H1 (cell line): ENCODE results near the gene STAT4. TPM values are rescaled to one million over a fixed set of nuclear protein-coding genes. Genes with fewer than 3 reads are reported as not detected.
A peak's percentile ranks its signal among the peaks of the same experiment; 100 is the strongest.

ENCODE experiments used
- CTCF ChIA-PET: fragments of 300-600 bp; sonication (Branson Sonifier 250); formaldehyde crosslinking; loops from one replicate; lab custom pipeline; 2021; ENCODE audit not compliant: partially characterized antibody; lab: Charles Lee
- POLR2A ChIA-PET: fragments of 300-600 bp; sonication (Branson Sonifier 250); formaldehyde crosslinking; loops from one replicate; lab custom pipeline; 2021; ENCODE audit warnings: inconsistent platforms; ENCODE audit not compliant: partially characterized antibody; lab: Charles Lee
- DNase-seq, 2 experiments: peaks; one replicate each; pipeline versions ENCODE4 v3.0.0 to v3.0.0-alpha.2; 2010 to 2022; ENCODE audit warnings: low spot score in 2 of 2, low read depth in 1 of 2, mixed read lengths in 1 of 2
- FAIRE-seq: peaks from 2 replicates; lab custom pipeline; 2011; peaks lifted over from hg19 to GRCh38; lab: Jason Lieb, UNC
- H2AFZ ChIP-seq: 2 replicates; pipeline ENCODE4 v1.8.1; 2012; ENCODE audit warnings: low read length, inconsistent platforms
- H2AK5ac ChIP-seq: 2 replicates; pipeline ENCODE4 v1.6.1; 2013; ENCODE audit warnings: low read depth, low read length
- H2BK120ac ChIP-seq: replicated peaks from 2 replicates; pipeline ENCODE3; 2013; ENCODE audit warnings: low read depth, low read length, inconsistent platforms
- H2BK12ac ChIP-seq: 2 replicates; pipeline ENCODE4 v1.6.1; 2013; ENCODE audit warnings: low read depth, low read length
- H2BK15ac ChIP-seq: 2 replicates; pipeline ENCODE4 v1.6.1; 2013; ENCODE audit warnings: low read length
- H2BK20ac ChIP-seq: 2 replicates; pipeline ENCODE4 v1.6.1; 2013; ENCODE audit warnings: low read length
- H2BK5ac ChIP-seq: 2 replicates; pipeline ENCODE4 v1.6.1; 2013; ENCODE audit warnings: low read depth, low read length
- H3K14ac ChIP-seq: 2 replicates; pipeline ENCODE4 v1.6.1; 2013; ENCODE audit warnings: inconsistent platforms; ENCODE audit not compliant: insufficient read length
- H3K18ac ChIP-seq: 2 replicates; pipeline ENCODE4 v1.6.1; 2013; ENCODE audit warnings: low read length; ENCODE audit errors: extremely low read depth
- H3K23ac ChIP-seq: 2 replicates; pipeline ENCODE4 v1.6.1; 2013; ENCODE audit warnings: inconsistent platforms; ENCODE audit not compliant: insufficient read length
- H3K23me2 ChIP-seq: 2 replicates; pipeline ENCODE4 v1.6.1; 2013; ENCODE audit warnings: low read depth, low read length
- H3K27ac ChIP-seq: 2 replicates; pipeline ENCODE4 v1.6.1; 2011; ENCODE audit warnings: low read depth, low read length, inconsistent platforms
- H3K27me3 ChIP-seq, 4 experiments: replicated peaks in 1 of 4; 1 replicate in 1 of 4; 2 replicates in 3 of 4; pipeline versions ENCODE4 v1.6.1 to v1.8.1; 2011 to 2013; ENCODE audit warnings: low read length in 3 of 4, mild to moderate bottlenecking in 3 of 4, inconsistent platforms in 2 of 4, mixed read lengths in 2 of 4, moderate library complexity in 1 of 4; ENCODE audit not compliant: control insufficient read depth in 3 of 4, insufficient read depth in 3 of 4; ENCODE audit errors: extremely low read depth in 1 of 4
- H3K36me3 ChIP-seq, 4 experiments: 2 replicates each; pipeline versions ENCODE4 v1.6.1 to v1.8.1; 2011 to 2013; ENCODE audit warnings: mild to moderate bottlenecking in 4 of 4, low read length in 3 of 4, moderate library complexity in 2 of 4, control low read depth in 1 of 4, inconsistent platforms in 1 of 4; ENCODE audit not compliant: insufficient read depth in 4 of 4, control insufficient read depth in 2 of 4
- H3K4ac ChIP-seq: replicated peaks from 2 replicates; pipeline ENCODE3; 2013; ENCODE audit warnings: low read length, low read depth, mixed read lengths, inconsistent platforms; ENCODE audit not compliant: insufficient read length
- H3K4me1 ChIP-seq, 4 experiments: replicated peaks in 1 of 4; 1 replicate in 1 of 4; 2 replicates in 3 of 4; pipeline versions ENCODE4 v1.6.1 to v1.8.1; 2011 to 2013; ENCODE audit warnings: low read length in 3 of 4, inconsistent platforms in 2 of 4, mixed read lengths in 1 of 4; ENCODE audit not compliant: insufficient read depth in 4 of 4, control insufficient read depth in 3 of 4
- H3K4me2 ChIP-seq, 2 experiments: 2 replicates each; pipeline versions ENCODE4 v1.6.1 to v1.8.1; 2011 to 2013; ENCODE audit warnings: low read depth in 2 of 2, low read length in 2 of 2, control low read depth in 1 of 2, inconsistent platforms in 1 of 2, mild to moderate bottlenecking in 1 of 2; ENCODE audit not compliant: insufficient read depth in 1 of 2
- H3K4me3 ChIP-seq, 4 experiments: fragments of 200-600, 300-600 bp in 1 of 4; sonication (generic), shearing (Covaris generic), sonication (Bioruptor Twin) in 1 of 4; 2 replicates each; pipeline versions ENCODE4 v1.5.1 to v1.8.1; 2011 to 2016; ENCODE audit warnings: low read length in 4 of 4, low read depth in 3 of 4, control low read depth in 2 of 4, inconsistent platforms in 2 of 4, mild to moderate bottlenecking in 2 of 4, mixed read lengths in 1 of 4, moderate library complexity in 1 of 4; ENCODE audit not compliant: insufficient read depth in 2 of 4; ENCODE audit errors: extremely low read depth in 1 of 4
- H3K56ac ChIP-seq: replicated peaks from 2 replicates; pipeline ENCODE3; 2013; ENCODE audit warnings: low read depth, mild to moderate bottlenecking, mixed read lengths, low read length, inconsistent platforms; ENCODE audit not compliant: insufficient read length
- H3K79me1 ChIP-seq: 2 replicates; pipeline ENCODE4 v1.6.1; 2013; ENCODE audit warnings: low read depth, low read length, control low read depth
- H3K79me2 ChIP-seq, 2 experiments: 2 replicates each; pipeline versions ENCODE4 v1.6.1 to v1.8.1; 2012 to 2013; ENCODE audit warnings: low read length in 2 of 2, mild to moderate bottlenecking in 2 of 2, inconsistent platforms in 1 of 2; ENCODE audit not compliant: insufficient read depth in 2 of 2, control insufficient read depth in 1 of 2
- H3K9ac ChIP-seq, 4 experiments: replicated peaks in 1 of 4; 1 replicate in 1 of 4; 2 replicates in 3 of 4; pipeline versions ENCODE4 v1.6.1 to v1.8.1; 2011 to 2013; ENCODE audit warnings: low read depth in 3 of 4, low read length in 3 of 4, control low read depth in 2 of 4, mild to moderate bottlenecking in 2 of 4, moderate library complexity in 2 of 4, inconsistent platforms in 1 of 4; ENCODE audit errors: extremely low read depth in 1 of 4
- H3K9me3 ChIP-seq, 2 experiments: 2 replicates each; pipeline versions ENCODE4 v1.6.1 to v1.8.1; 2012 to 2013; ENCODE audit warnings: mild to moderate bottlenecking in 2 of 2, moderate library complexity in 2 of 2, control low read depth in 1 of 2, inconsistent platforms in 1 of 2, low read depth in 1 of 2, low read length in 1 of 2, mixed read lengths in 1 of 2; ENCODE audit not compliant: insufficient read depth in 2 of 2
- H4K20me1 ChIP-seq, 2 experiments: replicated peaks in 1 of 2; 2 replicates each; pipeline versions ENCODE3 to v1.8.1; 2011 to 2013; ENCODE audit warnings: inconsistent platforms in 2 of 2, low read length in 2 of 2, mild to moderate bottlenecking in 1 of 2; ENCODE audit not compliant: insufficient read depth in 2 of 2, control insufficient read depth in 1 of 2
- H4K5ac ChIP-seq: 2 replicates; pipeline ENCODE4 v1.6.1; 2013; ENCODE audit warnings: low read length, low read depth, mixed read lengths, inconsistent platforms; ENCODE audit not compliant: insufficient read length
- H4K8ac ChIP-seq: 2 replicates; pipeline ENCODE4 v1.8.0; 2013; ENCODE audit warnings: mild to moderate bottlenecking, moderate library complexity, low read length, inconsistent platforms; ENCODE audit not compliant: insufficient read depth; ENCODE audit errors: extremely low read depth
- H4K91ac ChIP-seq: replicated peaks from 2 replicates; pipeline ENCODE3; 2013; ENCODE audit warnings: low read length, mixed read lengths, inconsistent platforms; ENCODE audit not compliant: insufficient read length
- JUN ChIP-seq: IDR thresholded peaks from 2 replicates; pipeline ENCODE4 v1.6.1; 2011; ENCODE audit warnings: low read depth, mild to moderate bottlenecking, improper control_type of control experiment, low read length
- KDM5A ChIP-seq: fragments of 200-600 bp; IDR thresholded peaks from 2 replicates; pipeline ENCODE4 v1.7.1; 2012; ENCODE audit warnings: mild to moderate bottlenecking, low read length, inconsistent platforms, mixed read lengths
- MAFK ChIP-seq: IDR thresholded peaks from 2 replicates; pipeline ENCODE4 v1.6.1; 2012; ENCODE audit warnings: low read depth, mild to moderate bottlenecking, improper control_type of control experiment, low read length
- POLR2AphosphoS5 ChIP-seq: IDR thresholded peaks from 2 replicates; pipeline ENCODE4 v1.6.1; 2011; ENCODE audit warnings: low read depth, low read length
- SIN3A ChIP-seq, 2 experiments: IDR thresholded peaks in 1 of 2; conservative IDR thresholded peaks in 1 of 2; 2 replicates each; pipeline ENCODE4 v1.6.1; 2011 to 2012; ENCODE audit warnings: low read length in 2 of 2, improper control_type of control experiment in 1 of 2, low read depth in 1 of 2, mild to moderate bottlenecking in 1 of 2
- SP2 ChIP-seq: IDR thresholded peaks from 2 replicates; pipeline ENCODE4 v1.6.1; 2012; ENCODE audit warnings: mild to moderate bottlenecking, low read length, inconsistent platforms
- YY1 ChIP-seq: IDR thresholded peaks from 2 replicates; pipeline ENCODE4 v1.6.1; 2011; ENCODE audit warnings: low read depth, mild to moderate bottlenecking, low read length
- WGBS, 2 experiments: shearing (Covaris generic) in 1 of 2; methylation state at CpG; one replicate each; pipeline versions ENCODE4 v1.1.6 to v1.1.7; 2013 to 2015; ENCODE audit warnings: low lambda C conversion rate in 2 of 2, mixed read lengths in 2 of 2, inconsistent platforms in 1 of 2, low coverage in 1 of 2, missing lambda C conversion rate in 1 of 2; ENCODE audit not compliant: insufficient replicate concordance in 2 of 2, insufficient coverage in 1 of 2, insufficient read length in 1 of 2; ENCODE audit errors: extremely low coverage in 1 of 2, missing lambda C conversion rate in 1 of 2; 5-methylcytosine and 5-hydroxymethylcytosine counted together
- polyA plus RNA-seq, 7 experiments: library from polyadenylated mRNA; depleted of rRNA in 3 of 7; stranded (reverse) in 5 of 7; unstranded in 2 of 7; fragments of >200 nt in 5 of 7; fragments of 200-250 nt in 2 of 7; gene quantifications; 1 replicate in 5 of 7; 2 replicates in 1 of 7; 4 replicates in 1 of 7; pipeline versions ENCODE4 v1.2.1 to v1.2.3, GENCODE V29; 2011 to 2013; ENCODE audit warnings: missing spikeins in 2 of 7, mixed read lengths in 2 of 7
- total RNA-seq: library from RNA; stranded (reverse); fragmentation: NEBNext Ultra II Directional; extraction: Animal tissue kit (Norgen Biotek cat#: 25700); gene quantifications from 2 replicates; pipeline ENCODE4 v1.2.1, GENCODE V29; 2021
- TF ChIP-seq, protein P1 (sequence below): IDR thresholded peaks from 2 replicates; pipeline ENCODE4 v1.6.1; 2011; ENCODE audit warnings: low read depth, mild to moderate bottlenecking, low read length; ENCODE audit not compliant: insufficient read depth
- TF ChIP-seq, protein P2 (sequence below): IDR thresholded peaks from 2 replicates; pipeline ENCODE4 v1.6.1; 2011; ENCODE audit warnings: low read length, improper control_type of control experiment

Gene STAT4
- total and polyA plus RNA-seq, 2 of the 8 experiments (the other 6 are each of a cell fraction or from before 2014, with no cell fraction given), result 0.36 to 0.63 TPM

DNA sequence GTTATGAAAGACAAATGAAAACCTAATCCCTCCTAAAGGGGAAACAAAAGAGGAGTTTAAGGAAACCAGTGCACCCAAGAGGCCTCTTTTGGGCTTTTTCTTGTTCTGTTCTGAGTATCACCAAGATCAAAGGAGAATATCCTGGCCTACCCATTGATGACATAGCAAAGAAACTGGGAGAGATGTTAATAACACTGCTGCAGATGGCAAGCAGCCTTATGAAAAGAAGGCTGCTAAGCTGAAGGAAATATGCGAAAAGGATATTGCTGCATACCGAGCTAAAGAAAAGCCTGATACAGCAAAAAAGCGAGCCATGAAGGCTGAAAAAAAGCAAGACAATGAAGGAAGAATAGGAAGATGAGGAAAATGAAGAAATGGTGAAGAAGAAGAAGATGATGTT lies 23.6 kb upstream of the STAT4 start:
- H2BK120ac ChIP-seq, result no peak overlapping the region
- H2BK12ac ChIP-seq, result no peak overlapping the region
- H2AK5ac ChIP-seq, result no peak overlapping the region
- no peaks in the 10 kb centered on the region for H3K9me3 ChIP-seq
- no peaks in the 10 kb centered on the region for H3K27me3 ChIP-seq
- CTCF ChIA-PET, result interaction anchor here (0.8 to 2.5 kb wide), 5 partner anchors 9 to 203 kb away, joined by 3 to 11 read pairs (median 4); no protein-coding TSS in a partner anchor
- H3K79me1 ChIP-seq, result no peaks in the 10 kb centered on the region
- H3K9ac ChIP-seq, result no peak overlapping the region
- TF ChIP-seq, protein P1, sequence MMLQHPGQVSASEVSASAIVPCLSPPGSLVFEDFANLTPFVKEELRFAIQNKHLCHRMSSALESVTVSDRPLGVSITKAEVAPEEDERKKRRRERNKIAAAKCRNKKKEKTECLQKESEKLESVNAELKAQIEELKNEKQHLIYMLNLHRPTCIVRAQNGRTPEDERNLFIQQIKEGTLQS, result no peak
- TF ChIP-seq JUN, result no peak
- TF ChIP-seq, protein P2, sequence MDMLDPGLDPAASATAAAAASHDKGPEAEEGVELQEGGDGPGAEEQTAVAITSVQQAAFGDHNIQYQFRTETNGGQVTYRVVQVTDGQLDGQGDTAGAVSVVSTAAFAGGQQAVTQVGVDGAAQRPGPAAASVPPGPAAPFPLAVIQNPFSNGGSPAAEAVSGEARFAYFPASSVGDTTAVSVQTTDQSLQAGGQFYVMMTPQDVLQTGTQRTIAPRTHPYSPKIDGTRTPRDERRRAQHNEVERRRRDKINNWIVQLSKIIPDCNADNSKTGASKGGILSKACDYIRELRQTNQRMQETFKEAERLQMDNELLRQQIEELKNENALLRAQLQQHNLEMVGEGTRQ, result no peak
- TF ChIP-seq SP2, result no peak
- TF ChIP-seq POLR2AphosphoS5, result no peak
- no peak for TF ChIP-seq SIN3A (conservative IDR thresholded peaks at IDR 0.05 in 1 of 2, IDR thresholded peaks at IDR 0.05 in 1 of 2; ENCODE audit: low read depth in 1 of 2, low read length in 2 of 2)
- no peak for TF ChIP-seq YY1
- TF ChIP-seq MAFK, result peak; percentile 42; the same call in 1 of the 2 replicates
- TF ChIP-seq KDM5A, result no peak
- H3K23ac ChIP-seq, result no peak overlapping the region
- H4K91ac ChIP-seq, result no peak overlapping the region
- H3K56ac ChIP-seq, result no peak overlapping the region
- H3K4ac ChIP-seq, result no peak overlapping the region
- no peak overlapping the region for H3K18ac ChIP-seq
- no peaks in the 10 kb centered on the region for H3K79me2 ChIP-seq
- H4K8ac ChIP-seq, result no peak overlapping the region
- 65% methylated on average over 3 of the region's 3 CpGs; no CpG with 5 or more reads in 1 of the 2 experiments for WGBS, 2 experiments
- no peaks in the 10 kb centered on the region for H3K23me2 ChIP-seq
- no peak overlapping the region for H2AFZ ChIP-seq
- H3K36me3 ChIP-seq, result no peaks in the 10 kb centered on the region
- no peak overlapping the region for H4K5ac ChIP-seq
- DNase-seq, result no peak
- no peak overlapping the region for H2BK20ac ChIP-seq
- H3K14ac ChIP-seq, result no peak overlapping the region
- H3K4me3 ChIP-seq, result no peak overlapping the region
- no peaks in the 10 kb centered on the region for H4K20me1 ChIP-seq
- no peak overlapping the region for H3K4me2 ChIP-seq
- POLR2A ChIA-PET, result interaction anchor here (1.1 to 1.3 kb wide), 2 partner anchors 26 to 72 kb away, joined by 3 read pairs; no protein-coding TSS in a partner anchor
- H3K4me1 ChIP-seq, result peaks cover 0 to 3% (median 0%) of the 10 kb centered on the region in 4 experiments; a peak in 1 of 7 replicates
- H3K27ac ChIP-seq, result no peak overlapping the region
- no peak overlapping the region for H2BK15ac ChIP-seq
- no peak overlapping the region for H2BK5ac ChIP-seq
- no peak for FAIRE-seq
